D721Med (cell line): ENCODE results near the gene PRIMPOL.

Source experiments
- DNase-seq: peaks from one replicate; pipeline ENCODE4 v3.0.0; 2011; ENCODE audit warnings: low spot score; ENCODE audit not compliant: insufficient read length
- FAIRE-seq: peaks from 2 replicates; lab custom pipeline; 2011; peaks lifted over from hg19 to GRCh38; lab: Jason Lieb, UNC
- TF ChIP-seq, protein P1 (sequence below): IDR thresholded peaks from 2 replicates; pipeline ENCODE4 v1.5.1; 2012; ENCODE audit warnings: mild to moderate bottlenecking, control low read depth; ENCODE audit not compliant: insufficient read depth; ENCODE audit errors: missing control alignments

PRIMPOL gene

DNA sequence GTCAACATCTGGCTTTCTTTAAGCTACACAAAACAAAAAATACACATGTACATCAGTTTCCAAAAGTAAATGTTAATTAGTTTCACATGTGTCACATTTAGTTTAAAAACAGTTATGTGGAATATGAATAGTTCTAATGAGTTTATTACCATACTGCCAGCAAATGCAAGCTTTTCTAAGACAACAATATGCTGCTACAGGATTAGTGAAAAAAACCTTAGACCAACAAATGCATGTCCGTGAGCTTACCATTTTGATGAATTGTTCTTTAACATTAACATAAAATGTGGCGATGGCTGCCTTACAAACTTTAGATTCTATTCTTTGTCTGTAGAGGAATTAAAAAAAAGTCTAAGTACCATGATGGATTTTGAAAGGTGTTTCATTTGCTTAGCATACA, 52.6 kb downstream of the PRIMPOL start:
- no peak for FAIRE-seq
- no peak for DNase-seq
- TF ChIP-seq, protein P1, sequence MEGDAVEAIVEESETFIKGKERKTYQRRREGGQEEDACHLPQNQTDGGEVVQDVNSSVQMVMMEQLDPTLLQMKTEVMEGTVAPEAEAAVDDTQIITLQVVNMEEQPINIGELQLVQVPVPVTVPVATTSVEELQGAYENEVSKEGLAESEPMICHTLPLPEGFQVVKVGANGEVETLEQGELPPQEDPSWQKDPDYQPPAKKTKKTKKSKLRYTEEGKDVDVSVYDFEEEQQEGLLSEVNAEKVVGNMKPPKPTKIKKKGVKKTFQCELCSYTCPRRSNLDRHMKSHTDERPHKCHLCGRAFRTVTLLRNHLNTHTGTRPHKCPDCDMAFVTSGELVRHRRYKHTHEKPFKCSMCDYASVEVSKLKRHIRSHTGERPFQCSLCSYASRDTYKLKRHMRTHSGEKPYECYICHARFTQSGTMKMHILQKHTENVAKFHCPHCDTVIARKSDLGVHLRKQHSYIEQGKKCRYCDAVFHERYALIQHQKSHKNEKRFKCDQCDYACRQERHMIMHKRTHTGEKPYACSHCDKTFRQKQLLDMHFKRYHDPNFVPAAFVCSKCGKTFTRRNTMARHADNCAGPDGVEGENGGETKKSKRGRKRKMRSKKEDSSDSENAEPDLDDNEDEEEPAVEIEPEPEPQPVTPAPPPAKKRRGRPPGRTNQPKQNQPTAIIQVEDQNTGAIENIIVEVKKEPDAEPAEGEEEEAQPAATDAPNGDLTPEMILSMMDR: no peak

DNA sequence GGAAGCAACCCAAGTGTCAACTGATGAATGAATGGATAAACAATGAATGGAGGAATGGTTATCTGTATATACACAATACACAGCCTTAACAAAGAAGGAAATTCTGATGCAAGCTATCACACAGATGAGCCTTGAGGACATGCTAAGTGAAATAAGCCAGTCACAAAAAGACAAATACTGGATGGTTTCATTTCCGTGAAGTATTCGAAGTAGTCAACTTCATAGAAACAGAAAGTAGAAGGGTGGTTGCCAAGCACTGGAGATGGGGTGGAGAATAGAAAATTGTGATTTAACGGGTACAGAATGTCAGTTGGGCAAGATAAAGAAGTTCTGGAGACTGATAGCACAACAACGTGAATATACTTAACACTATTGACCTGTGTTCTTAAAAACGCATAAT, 56.2 kb downstream of the PRIMPOL start:
- DNase-seq (no peak), FAIRE-seq (no peak)
- TF ChIP-seq, protein P1: no peak

DNA sequence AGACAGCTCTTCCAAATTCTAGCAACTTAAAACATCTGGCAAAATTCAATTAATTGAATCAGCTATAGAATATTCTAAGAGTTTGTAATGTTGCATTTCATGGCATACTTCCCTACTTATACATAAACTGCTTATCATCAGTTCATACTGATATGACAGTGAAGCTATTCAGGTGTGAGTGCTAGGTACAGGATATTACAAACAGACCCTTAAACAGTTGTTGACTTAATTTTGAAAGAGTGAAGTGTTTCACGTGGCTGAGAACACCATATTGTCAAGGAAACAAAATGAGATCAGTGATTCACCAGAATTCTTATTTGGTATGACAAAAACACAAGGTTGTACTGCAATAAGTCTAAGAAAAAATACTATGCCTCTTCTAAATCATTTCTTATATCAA, 56.9 kb downstream of the PRIMPOL start:
- no peak for FAIRE-seq
- DNase-seq: no peak
- TF ChIP-seq, protein P1: no peak

DNA sequence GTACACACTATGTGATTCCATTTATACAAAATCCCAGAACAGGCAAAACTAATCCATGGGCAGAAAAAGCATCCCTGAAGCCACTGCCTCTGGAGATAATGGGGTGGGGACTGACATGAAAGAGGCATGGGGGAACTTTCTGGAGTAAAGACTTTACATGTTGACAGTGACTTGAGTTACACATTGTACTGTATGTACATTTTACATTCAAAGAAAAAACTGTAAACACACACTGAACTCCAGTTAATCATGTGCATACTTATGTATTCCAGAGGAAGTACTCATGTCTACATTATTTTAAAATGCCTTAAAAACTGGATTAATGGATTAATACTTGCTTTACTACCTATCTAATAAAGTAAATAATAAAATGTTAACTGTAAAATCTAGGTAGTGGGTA, 62.8 kb downstream of the PRIMPOL start:
- no peak for FAIRE-seq

DNA sequence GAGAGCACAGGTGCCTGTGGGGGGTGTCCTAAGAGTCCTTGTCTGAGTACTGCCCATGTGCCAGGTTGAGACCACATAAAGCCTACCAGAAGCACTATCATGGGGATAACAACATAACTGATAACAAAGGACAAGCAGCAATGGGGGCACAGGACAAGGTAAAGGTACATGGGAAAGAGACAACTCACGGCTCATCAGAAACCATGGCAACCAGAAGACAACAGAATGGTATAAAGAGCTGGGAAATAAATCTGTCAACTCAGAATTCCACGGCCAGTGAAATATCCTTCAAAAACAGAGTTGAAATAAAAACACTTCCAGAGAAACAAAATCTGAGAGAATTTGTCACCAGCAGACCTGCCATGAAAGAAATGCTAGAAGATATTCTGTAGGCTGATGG, 64.3 kb downstream of the PRIMPOL start:
- FAIRE-seq (no peak), DNase-seq (no peak)
- TF ChIP-seq, protein P1: no peak

More for the DNA sequence above, 62.8 kb downstream of the PRIMPOL start:
- no peak for DNase-seq
- TF ChIP-seq, protein P1: no peak

DNA sequence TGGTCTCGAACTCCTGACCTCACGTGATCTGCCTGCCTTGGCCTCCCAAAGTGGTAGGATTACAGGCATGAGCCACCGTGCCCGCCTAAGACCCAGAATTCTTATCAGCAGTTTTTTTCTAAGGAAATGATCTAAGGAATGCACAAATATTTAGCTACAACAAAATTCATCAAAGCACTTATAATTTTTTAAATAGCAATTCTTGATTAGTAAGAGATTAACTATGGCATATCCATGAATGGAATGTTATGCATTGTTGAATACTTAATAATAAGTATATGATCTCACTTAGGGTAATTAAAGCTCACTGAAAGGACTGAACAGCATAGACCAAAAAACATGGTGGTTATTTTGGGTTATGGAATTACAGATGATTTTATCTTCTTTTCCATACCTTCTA, 66.0 kb downstream of the PRIMPOL start:
- DNase-seq (no peak), FAIRE-seq (no peak)
- TF ChIP-seq, protein P1: no peak

DNA sequence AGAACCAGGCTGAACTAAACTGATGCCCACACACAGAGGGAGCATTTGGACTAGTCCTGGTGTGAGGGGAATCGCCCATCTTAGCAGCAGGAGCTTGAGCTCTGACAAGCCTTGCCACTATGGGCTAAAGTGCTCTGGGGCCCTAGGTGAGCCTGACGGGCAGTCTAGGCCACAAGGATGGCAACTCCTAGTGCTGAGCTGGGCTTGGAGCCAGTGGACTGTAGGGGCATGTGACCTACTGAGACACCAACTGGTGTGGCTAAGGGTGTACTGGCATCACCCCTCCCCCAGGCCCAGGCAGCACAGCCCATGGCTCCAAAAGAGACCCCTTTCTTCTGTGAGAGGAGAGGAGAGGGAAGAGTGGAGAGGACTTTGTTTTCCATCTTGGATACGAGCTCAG, 69.9 kb downstream of the PRIMPOL start:
- TF ChIP-seq, protein P1: no peak
- FAIRE-seq: no peak
- no peak for DNase-seq
